Hematopoietic multipotent progenitor cell treated with erythropoietin and hydrocortisone succinate and interleukin-3 and kit ligand, for 6 days (in vitro differentiated cells): ENCODE measurements around the gene GJB6.

Experiments used
- DNase-seq: peaks from one replicate; pipeline ENCODE4 v3.0.0-alpha.2; 2015

The GJB6 gene

DNA sequence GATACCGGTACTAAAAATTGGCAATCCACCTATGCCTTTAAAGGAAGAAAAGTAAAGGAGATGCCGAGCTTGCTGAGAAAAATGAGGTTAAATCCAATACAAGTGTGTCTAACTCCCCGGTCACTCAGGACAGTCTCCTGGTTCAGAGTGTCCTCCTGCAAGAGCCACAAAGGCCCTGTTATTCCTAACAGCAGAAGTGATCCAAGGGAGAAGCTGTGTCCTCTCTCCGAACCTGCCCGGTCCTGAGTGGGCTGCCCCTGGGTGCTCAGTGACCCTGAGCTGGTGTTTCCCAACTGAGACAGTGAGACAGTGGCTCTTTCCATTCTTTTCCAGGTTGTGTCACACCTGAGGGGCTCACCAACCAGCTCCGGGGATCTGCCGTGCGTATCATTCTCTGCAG, 4.8 kb downstream of the GJB6 start:
- no peak for DNase-seq

DNA sequence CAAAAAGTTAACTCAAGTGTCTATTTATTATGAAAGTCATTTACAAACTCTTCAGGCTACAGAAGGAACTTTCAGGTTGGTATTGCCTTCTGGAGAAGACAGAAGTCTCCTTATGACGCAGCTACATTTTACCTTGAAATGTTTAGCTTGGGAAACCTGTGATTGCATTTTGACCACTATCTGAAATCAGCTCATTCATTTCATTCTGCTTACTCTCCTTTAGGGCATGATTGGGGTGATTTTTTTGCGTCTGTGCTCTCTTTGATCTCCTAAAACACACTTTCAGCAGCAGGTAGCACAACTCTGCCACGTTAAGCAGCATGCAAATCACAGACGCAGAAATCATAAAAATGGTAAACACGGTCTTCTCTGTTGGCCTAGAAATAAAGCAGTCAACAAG, 9.6 kb downstream of the GJB6 start:
- DNase-seq: no peak

DNA sequence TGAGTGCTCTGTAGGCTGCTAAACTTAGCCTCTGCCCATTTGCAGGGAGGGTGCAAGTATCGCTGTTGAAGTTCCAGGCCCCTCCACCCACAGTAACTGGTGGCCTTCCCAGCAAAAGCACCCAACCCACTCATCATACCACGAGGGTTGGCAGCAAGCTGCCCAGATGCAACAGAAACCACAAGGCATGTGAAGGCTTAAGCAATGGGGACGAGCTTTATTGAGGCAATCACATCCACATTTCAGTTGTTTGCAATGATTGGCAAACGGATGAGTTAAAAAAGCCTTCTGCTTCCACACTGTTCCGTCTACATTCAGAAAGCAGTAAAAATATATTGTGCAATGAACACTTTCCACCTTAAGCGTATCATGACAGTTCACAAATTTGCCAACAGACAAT, 10.3 kb downstream of the GJB6 start:
- DNase-seq: peak; percentile 54

DNA sequence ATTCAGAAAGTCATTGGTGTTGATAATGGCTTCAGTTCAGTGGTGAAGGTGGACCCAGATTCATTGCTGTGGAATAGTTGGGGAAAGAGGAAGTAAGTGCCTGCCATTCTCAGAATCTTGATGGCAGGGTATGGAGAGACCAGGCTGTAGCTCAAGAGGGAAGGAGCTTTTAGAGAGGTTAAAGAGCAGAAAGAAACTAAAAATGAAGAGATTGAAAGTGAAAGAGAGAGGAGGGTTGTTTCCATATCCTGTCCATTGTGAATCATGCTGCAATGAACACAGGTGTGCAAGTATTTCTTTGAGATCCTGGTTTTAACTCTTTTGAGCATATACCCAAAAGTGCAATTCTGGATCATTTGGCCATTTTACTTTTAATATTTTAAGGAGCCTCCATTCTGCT, 12.5 kb downstream of the GJB6 start:
- no peak for DNase-seq

DNA sequence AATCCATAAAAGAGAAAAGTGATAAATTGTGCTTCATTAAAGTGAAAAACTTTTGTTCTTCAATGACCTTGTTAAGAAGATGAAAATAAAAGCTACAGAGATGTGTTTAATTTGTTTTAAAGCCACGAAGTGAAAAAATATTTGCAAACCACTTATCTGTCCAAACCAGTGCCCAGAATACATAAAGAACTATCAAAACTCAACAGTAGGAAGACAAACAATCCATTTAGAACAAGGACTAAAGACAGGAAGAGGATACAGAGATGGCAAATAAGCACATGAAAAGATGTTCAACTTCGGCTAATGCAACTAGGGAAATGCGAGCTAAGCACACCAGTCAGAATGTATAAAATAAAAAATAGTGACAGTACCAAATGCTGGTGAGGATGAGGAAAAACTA, 15.0 kb downstream of the GJB6 start:
- DNase-seq: no peak

DNA sequence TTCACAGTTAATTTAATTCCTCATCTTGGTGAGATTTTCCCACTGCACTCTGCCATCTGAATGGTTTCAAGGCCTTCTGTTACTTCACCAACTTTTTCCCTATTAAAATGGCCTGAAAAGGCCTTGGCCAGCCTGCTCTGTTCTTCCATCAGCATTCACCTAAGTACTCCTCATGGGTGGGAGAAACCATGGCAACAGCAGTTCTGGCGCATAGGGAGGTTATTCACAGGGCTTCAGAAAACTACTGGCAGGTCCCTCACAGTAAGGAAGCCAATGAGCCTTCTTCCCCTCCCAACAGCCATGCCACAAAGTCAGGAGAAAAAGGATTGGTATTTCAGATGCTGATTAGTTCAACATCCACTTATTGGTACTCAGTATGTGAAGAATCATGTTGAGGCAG, 22.2 kb downstream of the GJB6 start:
- no peak for DNase-seq

DNA sequence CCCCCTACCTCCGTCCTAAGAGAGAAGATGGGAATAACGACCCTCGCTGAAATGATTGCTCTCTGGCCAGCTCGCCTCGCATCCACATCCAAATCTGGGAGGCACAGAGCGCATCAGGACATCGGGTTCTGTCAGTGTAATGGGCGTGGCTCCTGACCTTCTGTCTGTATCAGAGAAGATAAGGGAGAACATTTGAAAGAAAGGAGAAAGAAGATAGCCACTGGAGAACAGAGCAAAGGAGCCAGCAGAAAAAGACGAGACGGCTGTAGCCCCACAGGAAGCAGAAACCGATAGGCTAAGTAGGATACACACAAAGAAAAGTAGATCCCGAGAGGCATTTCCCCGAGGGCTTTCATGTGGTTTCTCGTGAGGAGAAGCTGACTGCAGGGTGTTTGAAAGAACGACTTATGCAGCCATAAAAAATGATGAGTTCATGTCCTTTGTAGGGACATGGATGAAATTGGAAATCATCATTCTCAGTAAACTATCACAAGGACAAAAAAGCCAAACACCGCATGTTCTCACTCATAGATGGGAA, 25.4 kb downstream of the GJB6 start:
- peak; percentile 84 for DNase-seq

DNA sequence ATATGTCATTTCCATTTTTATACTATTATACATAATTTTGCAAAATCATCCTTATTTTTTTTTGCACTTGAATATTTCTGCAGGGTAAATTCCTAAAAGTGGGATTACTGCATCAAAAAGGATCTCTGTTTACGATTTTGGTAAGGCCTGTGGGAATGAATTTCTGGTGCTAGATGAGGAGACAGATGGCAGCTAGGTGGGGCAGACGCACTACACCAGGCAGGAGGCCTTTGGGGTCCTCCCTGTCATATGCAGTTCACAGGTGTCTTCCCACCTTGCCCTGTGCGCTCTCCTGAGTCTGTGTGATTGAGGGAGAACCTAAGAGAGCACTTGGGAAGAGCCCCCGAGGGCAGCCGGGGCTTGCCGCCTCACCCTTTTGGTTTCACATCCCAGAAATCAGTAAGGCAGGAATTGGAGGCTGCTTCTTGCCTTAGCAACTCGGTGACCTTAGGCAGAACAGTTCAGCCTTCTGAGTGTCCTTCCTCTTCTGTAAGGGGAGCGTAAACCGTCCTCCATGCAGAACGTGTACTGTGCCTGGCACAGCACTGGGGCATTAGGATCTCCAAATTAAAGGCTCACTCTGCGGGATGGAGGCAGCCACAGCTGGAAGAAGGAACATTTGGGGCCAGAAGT, 25.9 kb downstream of the GJB6 start:
- DNase-seq: no peak

DNA sequence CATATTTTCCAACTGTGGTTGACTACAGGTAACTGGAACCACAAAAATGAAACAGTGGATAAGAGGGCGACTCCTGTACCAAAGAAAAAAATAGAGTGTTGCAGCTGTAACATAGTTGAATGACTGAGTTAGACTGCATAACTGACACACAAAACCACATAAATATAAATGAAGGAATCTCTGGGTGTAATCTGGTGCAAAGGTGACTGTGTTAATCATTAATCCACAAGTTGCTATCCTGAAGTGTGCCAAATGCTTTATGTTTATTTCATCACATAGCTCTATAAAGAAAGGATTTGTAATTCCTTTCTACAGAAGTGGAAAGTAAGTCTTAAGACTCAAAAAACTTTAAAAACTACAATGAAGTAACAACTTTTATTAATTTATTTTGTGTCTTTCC, 33.3 kb downstream of the GJB6 start:
- DNase-seq: no peak

DNA sequence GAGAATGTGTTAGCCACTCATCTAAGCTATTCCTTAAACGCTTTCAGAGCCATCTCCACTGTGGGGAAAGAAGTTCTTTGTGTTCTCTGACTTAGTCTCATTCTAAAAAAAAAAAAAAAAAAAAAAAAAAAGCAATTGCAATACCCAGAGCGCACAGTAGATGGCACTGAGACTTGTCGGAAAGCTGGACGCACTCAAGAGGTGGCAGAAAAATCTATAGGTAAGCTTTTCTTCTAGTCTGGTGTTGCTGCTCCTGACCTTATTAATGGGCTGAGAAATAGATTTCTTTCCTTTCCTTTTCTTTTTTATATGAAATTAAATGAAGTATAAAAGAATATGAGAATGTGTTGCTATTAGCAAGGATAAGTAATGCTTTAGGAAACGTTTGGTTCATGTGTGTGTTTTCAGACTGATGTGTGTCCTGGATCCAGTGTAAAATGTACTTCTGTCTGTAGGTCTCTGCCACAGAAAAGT, 34.7 kb downstream of the GJB6 start:
- peak; percentile 68 for DNase-seq

DNA sequence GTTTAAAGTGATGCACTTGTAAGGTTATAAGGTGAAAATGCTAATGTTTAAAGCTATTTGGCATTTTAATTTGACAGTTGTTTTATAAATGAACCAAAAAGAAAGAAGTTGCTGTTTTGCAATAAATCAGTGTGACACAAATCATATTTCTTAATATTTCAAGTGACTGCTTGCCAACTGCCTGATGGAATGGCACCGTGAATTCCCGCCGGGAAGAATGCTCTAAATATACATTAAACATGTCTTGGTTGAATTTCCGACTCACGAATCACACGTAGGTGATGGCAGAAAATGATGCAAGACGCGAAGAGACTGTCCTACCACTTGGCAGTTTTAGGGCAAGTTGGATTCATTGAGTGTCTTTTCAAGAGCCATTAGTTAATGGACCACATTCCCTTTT, 36.3 kb downstream of the GJB6 start:
- DNase-seq: no peak

DNA sequence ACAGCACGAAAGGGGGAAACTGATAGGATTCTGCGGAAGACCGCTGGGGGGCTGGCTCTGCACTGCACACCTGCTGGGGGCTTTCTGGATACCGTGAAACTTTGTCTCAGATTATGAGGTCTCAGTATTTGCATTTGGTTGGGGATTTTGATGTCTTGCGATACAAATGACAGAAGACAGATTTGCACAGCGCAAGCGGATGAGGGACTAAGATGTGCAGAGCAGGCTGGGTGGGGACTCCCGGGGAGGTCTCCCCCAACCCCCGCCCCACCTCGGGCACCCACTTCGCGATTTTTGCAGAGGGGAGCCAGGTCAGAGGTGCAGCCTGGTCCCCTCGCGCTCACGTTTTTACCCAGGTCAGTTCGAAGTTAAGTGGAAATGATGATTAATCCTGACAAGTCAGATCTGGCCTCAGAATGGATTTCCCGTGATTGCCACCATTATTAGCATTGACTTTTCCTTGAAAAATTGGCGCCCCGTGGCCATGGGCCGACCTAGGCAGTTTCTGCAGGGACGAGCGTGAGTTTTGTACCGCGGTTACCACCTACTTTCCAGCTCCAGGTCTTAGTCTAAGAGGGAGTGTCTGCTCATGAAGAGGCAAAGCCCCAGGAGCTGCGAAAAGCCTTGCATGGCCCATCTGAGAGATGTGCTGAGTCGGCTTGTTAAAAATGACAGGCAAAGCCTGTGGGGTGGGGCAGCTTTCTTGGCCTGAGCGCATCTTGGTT, 38.0 kb downstream of the GJB6 start:
- peak; percentile 12 for DNase-seq

DNA sequence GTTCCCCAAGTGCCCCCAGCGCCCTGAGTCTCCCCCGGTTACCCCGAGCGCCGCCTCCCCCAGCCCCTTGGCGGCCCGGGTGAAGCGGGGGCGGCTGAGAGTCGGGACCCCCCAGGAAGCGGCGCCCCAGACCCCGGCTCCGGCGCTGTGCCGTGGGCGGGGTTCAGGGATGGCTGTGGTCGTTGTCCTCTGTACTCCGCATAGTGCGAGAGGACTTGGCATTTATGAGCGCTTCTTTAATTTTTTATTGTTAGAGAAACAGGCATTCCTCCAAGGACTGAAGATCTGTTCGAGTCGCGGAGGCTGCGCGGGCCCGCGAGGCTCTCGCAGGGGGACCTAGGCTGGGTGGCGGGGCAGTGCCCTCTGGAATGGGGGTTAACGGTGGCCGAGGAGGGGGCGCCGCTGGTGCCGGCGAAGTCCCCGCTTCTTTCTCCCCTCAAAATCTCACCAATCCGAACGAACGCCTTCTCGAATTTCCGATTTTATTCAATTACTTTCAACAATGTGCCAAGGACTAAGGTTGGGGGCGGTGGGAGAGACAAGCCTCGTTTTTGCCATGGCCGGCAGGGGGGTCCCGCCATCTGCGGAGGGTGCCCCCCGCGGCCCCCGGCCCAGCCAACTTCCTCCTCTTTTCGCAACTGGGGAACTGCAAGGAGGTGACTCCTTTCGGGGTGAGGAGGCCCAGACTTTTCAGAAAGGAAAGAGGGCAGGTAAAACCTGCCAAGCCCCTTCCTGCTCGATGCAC, 38.8 kb downstream of the GJB6 start:
- DNase-seq: peak; percentile 30

DNA sequence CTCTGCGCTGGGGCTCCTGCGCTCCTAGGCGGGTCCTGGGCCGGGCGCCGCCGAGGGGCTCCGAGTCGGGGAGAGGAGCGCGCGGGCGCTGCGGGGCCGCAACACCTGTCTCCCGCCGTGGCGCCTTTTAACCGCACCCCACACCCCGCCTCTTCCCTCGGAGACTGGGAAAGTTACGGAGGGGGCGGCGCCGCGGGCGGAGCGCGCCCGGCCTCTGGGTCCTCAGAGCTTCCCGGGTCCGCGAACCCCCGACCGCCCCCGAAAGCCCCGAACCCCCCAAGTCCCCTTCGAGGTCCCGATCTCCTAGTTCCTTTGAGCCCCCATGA, 39.3 kb downstream of the GJB6 start, which contains the start of gene GJB2:
GJB2 (minus strand) TSS at position 103 of the 326 bp plus-strand sequence. CDS start 3,357 bp downstream, outside the sequence.
- no peak for DNase-seq

DNA sequence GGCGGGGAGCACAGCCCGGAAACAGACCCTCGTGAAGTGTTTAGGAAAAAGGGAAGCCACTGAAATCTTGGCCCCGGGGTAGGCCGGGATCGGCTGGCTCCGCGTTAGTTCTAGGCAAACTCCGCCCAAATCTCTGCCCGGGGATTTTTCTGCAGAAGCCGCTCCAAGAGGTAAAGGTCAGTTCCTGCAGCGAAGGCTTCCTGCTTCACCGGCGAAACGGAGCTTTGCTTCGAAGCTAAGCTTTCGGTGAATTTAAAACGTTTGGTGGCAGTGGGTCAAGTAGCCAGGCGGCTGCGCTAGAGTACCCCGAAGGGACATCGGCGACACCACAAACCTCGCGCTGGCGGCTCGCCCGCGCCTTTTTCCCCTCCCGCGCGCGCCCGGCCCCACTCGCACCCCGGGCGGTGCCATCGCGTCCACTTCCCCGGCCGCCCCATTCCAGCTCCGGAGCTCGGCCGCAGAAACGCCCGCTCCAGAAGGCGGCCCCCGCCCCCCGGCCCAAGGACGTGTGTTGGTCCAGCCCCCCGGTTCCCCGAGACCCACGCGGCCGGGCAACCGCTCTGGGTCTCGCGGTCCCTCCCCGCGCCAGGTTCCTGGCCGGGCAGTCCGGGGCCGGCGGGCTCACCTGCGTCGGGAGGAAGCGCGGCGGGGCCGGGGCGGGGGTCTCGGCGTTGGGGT, 39.8 kb downstream of the GJB6 start:
- DNase-seq: peak; percentile 32

DNA sequence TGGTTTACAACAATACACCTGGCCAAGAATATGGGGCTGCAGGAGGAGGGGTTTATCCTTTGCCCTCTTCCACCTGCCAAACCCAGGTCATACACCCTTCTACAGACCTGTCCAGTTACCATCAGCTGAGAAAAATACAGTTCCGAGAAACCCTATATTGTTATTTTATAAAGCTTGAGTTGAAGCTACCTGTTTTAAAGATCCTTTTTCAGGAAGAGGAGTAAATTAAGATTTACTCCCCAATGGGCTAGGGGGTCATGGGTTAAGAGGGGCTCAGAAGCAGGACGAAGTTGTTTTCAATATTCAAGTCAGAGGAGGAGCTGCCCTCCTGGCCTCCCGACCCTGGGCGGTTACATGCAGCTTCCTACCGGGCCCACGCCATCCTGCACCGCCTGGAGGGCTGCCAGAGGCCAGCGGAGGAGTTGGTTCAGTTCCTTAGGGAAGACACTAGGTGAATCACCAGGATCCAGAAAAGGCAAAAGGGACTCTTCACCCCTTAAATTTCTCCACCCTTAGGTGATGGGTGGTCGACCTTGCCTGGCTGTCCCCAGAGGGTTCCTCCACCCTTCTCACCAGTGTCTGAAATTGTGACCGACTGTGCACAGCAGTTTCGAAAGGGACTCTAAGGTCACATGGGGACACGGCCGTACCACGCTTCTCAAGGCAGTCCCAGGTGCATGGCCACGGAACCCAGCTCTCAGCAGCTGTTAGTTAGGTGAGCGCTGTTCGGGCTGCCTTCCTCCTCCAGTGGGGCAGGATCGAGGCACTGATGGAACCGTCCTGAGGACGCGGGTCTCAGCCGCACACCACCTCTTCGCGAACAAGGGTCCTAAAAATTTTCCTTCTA, 40.6 kb downstream of the GJB6 start:
- DNase-seq: peak; percentile 10

DNA sequence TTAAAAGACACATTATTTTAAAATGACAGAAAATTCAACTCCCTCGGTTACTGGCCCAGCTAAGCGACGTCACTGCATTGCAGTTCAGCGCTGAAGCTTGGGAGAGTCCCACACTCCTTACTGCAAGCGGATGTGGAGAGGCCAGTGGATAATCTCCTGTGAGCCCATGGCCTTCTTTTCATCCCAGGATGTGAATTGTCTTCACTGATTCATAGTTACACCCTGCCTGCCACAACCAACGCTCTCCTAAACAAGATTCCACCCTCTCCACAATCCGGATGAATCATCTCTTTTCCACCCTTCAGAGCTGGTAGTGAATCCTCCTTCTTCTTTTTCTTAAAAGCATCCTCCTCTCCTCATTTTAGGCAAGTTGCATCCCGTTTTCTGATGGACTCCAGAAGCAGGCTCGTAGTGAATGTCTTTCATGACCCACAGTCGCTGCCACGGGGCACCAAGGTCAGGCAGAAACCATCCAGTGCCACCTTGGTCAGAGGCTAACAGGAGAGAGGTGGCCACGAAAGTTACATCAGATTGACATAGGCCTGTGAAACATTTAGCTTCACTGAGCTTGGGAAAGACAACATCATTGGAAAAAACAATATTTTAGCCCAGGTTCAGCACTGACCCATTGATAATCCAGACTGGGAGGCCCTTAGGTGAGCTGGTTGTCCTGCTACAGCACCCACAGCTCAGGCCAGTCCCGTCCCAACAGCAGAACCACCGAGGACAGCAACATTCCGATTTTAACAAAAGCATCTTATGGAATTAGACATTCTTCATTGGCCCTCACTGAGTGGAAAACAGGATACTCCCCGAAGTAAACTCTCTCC, 41.4 kb downstream of the GJB6 start:
- no peak for DNase-seq

DNA sequence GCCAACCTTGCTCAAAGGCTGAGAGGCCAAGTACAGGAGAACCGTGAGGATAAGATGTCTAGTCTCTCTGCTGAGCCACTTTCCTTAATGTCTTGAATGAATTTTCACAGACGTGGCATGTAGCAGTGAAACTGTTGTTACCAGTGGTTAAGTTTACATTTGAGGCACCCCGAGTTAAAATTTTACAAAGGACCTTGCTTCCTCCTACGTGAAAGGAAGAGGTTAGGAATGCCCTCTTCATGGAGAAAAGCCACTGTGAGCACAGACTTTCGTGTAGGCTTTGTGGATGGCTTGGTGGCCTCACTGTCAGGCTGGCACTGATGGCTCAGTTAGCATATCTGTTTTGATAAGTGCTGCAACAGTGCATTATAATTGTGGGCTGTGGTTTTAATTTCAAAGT, 42.0 kb downstream of the GJB6 start:
- DNase-seq: no peak

DNA sequence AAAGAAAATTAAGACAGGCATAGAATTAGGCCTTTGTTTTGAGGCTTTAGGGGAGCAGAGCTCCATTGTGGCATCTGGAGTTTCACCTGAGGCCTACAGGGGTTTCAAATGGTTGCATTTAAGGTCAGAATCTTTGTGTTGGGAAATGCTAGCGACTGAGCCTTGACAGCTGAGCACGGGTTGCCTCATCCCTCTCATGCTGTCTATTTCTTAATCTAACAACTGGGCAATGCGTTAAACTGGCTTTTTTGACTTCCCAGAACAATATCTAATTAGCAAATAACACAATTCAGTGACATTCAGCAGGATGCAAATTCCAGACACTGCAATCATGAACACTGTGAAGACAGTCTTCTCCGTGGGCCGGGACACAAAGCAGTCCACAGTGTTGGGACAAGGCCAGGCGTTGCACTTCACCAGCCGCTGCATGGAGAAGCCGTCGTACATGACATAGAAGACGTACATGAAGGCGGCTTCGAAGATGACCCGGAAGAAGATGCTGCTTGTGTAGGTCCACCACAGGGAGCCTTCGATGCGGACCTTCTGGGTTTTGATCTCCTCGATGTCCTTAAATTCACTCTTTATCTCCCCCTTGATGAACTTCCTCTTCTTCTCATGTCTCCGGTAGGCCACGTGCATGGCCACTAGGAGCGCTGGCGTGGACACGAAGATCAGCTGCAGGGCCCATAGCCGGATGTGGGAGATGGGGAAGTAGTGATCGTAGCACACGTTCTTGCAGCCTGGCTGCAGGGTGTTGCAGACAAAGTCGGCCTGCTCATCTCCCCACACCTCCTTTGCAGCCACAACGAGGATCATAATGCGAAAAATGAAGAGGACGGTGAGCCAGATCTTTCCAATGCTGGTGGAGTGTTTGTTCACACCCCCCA, 43.2 kb downstream of the GJB6 start:
- peak; percentile 77 for DNase-seq

DNA sequence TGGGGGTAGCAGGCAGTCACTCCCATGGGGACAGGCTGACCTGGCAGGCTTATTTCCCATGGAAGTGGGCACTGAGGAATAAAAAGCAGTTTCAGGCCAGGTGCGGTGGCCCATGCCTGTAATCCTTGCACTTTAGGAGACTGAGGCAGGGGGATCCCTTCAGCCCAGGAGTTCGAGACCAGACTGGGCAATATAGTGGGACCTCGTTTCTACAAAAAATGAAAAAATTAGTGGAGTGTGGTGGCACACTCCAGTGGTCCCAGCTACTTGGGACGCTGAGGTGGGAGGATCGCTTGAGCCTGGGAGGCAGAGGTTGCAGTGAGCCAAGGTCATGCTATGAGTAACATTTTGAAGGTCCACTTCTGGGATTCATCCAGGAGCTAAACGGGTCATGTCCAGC, 45.3 kb downstream of the GJB6 start:
- no peak for DNase-seq
